HepG2 (cell line): ENCODE measurements around the gene NRL. TPM values are rescaled to one million over a fixed set of nuclear protein-coding genes. Genes with fewer than 3 reads are reported as not detected.
A peak's percentile ranks its signal among the peaks of the same experiment; 100 is the strongest.

Experiments
- CBX2 ChIP-seq, 2 experiments: fragments of 200-600 bp in 1 of 2; sonication (generic); formaldehyde crosslinking in 1 of 2; IDR thresholded peaks; 2 replicates each; pipeline versions ENCODE4 v1.7.0 to v1.8.1; 2018 to 2022; ENCODE audit warnings: low read depth in 2 of 2, low read length in 1 of 2, mild to moderate bottlenecking in 1 of 2, missing genetic modification reagents in 1 of 2
- ELF3 ChIP-seq: IDR thresholded peaks from 2 replicates; pipeline ENCODE4 v1.6.1; 2016; ENCODE audit warnings: missing genetic modification reagents, missing compliant biosample characterization
- FLYWCH1 ChIP-seq: sonication (generic); formaldehyde crosslinking; IDR thresholded peaks from 2 replicates; pipeline ENCODE4 v1.8.1; 2023; ENCODE audit warnings: mild to moderate bottlenecking, missing genetic modification reagents
- FOXA1 ChIP-seq, 2 experiments: fragments of 450-650 bp in 1 of 2; sonication (generic) in 1 of 2; formaldehyde crosslinking in 1 of 2; IDR thresholded peaks; 2 replicates each; pipeline versions ENCODE4 v1.4.0 to v1.6.1; 2016 to 2020; ENCODE audit warnings: missing genetic modification reagents in 1 of 2
- GATA4 ChIP-seq: sonication (generic); IDR thresholded peaks from 2 replicates; pipeline ENCODE4 v1.6.1; 2016; ENCODE audit warnings: antibody characterized with exemption, low read depth, borderline replicate concordance
- HDAC6 ChIP-seq: fragments of 200-600 bp; sonication (generic); IDR thresholded peaks from 2 replicates; pipeline ENCODE4 v1.7.0; 2017; ENCODE audit warnings: mild to moderate bottlenecking, antibody characterized with exemption, low read length, low read depth
- IKZF4 ChIP-seq: sonication (generic); formaldehyde crosslinking; IDR thresholded peaks from 2 replicates; pipeline ENCODE4 v1.5.1; 2020; ENCODE audit warnings: borderline replicate concordance, mild to moderate bottlenecking, low read depth, missing genetic modification reagents; ENCODE audit errors: not compliant biosample characterization
- KMT2B ChIP-seq: IDR thresholded peaks from 2 replicates; pipeline ENCODE4 v1.6.1; 2016; ENCODE audit warnings: missing genetic modification reagents, missing compliant biosample characterization
- NCOR1 ChIP-seq: fragments of 200-600 bp; sonication (generic); IDR thresholded peaks from 2 replicates; pipeline ENCODE4 v1.7.0; 2017; ENCODE audit warnings: antibody characterized with exemption, low read length, borderline replicate concordance
- NFE2L1 ChIP-seq: sonication (generic); formaldehyde crosslinking; IDR thresholded peaks from 2 replicates; pipeline ENCODE4 v1.4.0; 2020; ENCODE audit warnings: missing genetic modification reagents, mild to moderate bottlenecking, borderline replicate concordance
- PPARG ChIP-seq: conservative IDR thresholded peaks from 2 replicates; pipeline ENCODE4 v1.6.1; 2016; ENCODE audit warnings: missing biosample characterization, missing genetic modification reagents
- RARG ChIP-seq: sonication (generic); formaldehyde crosslinking; IDR thresholded peaks from 2 replicates; pipeline ENCODE4 v1.4.0; 2020; ENCODE audit warnings: low read depth, mild to moderate bottlenecking, missing genetic modification reagents
- REXO4 ChIP-seq: sonication (generic); formaldehyde crosslinking; IDR thresholded peaks from 2 replicates; pipeline ENCODE4 v1.8.0; 2022; ENCODE audit warnings: missing genetic modification reagents, mild to moderate bottlenecking, borderline replicate concordance
- RFX3 ChIP-seq: IDR thresholded peaks from 2 replicates; pipeline ENCODE4 v1.6.1; 2016; ENCODE audit warnings: missing biosample characterization, missing genetic modification reagents
- ZNF451 ChIP-seq: sonication (generic); formaldehyde crosslinking; IDR thresholded peaks from 2 replicates; pipeline ENCODE4 v1.5.0; 2020; ENCODE audit warnings: mild to moderate bottlenecking, missing genetic modification reagents
- ZNF773 ChIP-seq: sonication (generic); formaldehyde crosslinking; IDR thresholded peaks from 2 replicates; pipeline ENCODE4 v1.4.0; 2020; ENCODE audit warnings: missing genetic modification reagents, borderline replicate concordance
- polyA plus RNA-seq, 8 experiments: library from polyadenylated mRNA; depleted of rRNA in 3 of 8; stranded (reverse) in 7 of 8; unstranded in 1 of 8; fragments of >200 nt; fragmentation: Illumina TruSeq in 4 of 8; extraction: Trizol in 4 of 8; gene quantifications; 2 replicates each; pipeline versions ENCODE4 v1.2.1 to v1.2.3, GENCODE V29; 2011 to 2016; ENCODE audit warnings: low read depth in 4 of 8, missing spikeins in 1 of 8, mixed read lengths in 1 of 8; ENCODE audit not compliant: insufficient read depth in 1 of 8
- total RNA-seq, 5 experiments: library from RNA; depleted of rRNA; stranded (reverse); fragments of >200 nt; fragmentation: Illumina TruSeq; extraction: Trizol; gene quantifications; 2 replicates each; pipeline ENCODE4 v1.2.3, GENCODE V29; 2016; ENCODE audit warnings: low read depth in 1 of 5
- TF ChIP-seq, protein P1 (sequence below): sonication (generic); formaldehyde crosslinking; IDR thresholded peaks from 2 replicates; pipeline ENCODE4 v1.4.0; 2020; ENCODE audit warnings: missing genetic modification reagents, borderline replicate concordance
- TF ChIP-seq, protein P2 (sequence below): sonication (generic); formaldehyde crosslinking; IDR thresholded peaks from 2 replicates; pipeline ENCODE4 v1.5.0; 2020; ENCODE audit warnings: missing genetic modification reagents
- TF ChIP-seq, protein P3 (sequence below): IDR thresholded peaks from 2 replicates; pipeline ENCODE4 v1.6.1; 2016; ENCODE audit warnings: missing compliant biosample characterization, missing genetic modification reagents, borderline replicate concordance
- TF ChIP-seq, protein P4 (sequence below): sonication (generic); formaldehyde crosslinking; IDR thresholded peaks from 2 replicates; pipeline ENCODE4 v1.9.0; 2022; ENCODE audit warnings: missing genetic modification reagents, mild to moderate bottlenecking, borderline replicate concordance
- TF ChIP-seq, protein P5 (sequence below): sonication (generic); formaldehyde crosslinking; IDR thresholded peaks from 2 replicates; pipeline ENCODE4 v1.5.1; 2020; ENCODE audit warnings: missing genetic modification reagents, mild to moderate bottlenecking, borderline replicate concordance

Gene NRL
- total and polyA plus RNA-seq, 2 of the 13 experiments (the other 11 are each of a cell fraction or from before 2014, with no cell fraction given), result 2.5 to 4.7 TPM

DNA sequence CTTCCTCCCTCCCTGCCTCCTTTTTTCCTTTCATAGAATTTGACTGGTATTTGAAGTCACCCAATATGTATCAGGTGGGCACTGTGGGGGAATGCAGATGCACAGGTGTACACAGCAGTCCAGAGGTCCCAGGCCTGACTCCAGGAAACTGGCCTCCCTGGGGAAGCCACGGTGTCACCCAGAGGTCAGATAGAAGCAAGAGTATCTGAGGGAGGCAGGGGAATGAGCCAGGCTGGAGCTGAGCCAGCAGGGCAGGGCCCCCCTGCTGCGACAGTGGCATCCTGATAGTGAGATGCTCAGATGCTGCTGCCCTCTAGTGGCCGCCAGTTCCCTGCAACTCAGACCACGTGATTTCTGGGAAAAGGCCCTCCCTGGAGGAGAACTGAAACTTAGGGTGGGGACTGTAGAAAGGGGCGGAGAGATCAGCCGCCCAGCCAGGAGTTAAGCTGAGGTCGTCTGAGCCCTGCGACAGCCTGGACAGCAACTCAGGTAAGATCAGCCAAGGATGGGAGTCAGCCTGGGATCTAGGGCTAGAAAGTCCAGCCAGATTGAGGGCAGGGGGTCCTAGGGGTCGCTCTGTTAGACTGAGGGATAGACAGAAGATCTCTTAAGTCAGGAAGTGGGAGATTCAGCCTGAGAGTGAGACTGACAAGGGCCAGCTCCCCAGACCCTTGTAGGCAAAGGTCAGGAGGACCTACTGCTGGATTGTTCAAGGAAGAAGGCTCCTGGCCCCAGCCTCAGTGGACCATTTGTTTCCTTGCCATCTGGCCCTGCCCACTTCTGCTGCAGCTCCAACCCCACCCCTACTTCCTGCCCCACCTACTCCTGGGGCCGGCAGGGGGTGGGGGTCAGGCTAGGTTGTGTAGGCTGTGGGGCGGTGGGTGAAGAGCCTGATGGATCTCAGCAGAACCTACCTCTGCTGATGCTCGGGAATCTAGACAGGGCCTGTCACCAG is 46.4 kb upstream of the NRL start, which contains the start of gene IRF9 (continued):
- TF ChIP-seq ZNF451 (CRISPR knock-in tag), result peak; percentile 99; the same call in 1 of the 2 replicates
- no peak for TF ChIP-seq NFE2L1 (CRISPR knock-in tag)
- no peak for TF ChIP-seq FOXA1 (IDR thresholded peaks at IDR 0.05)
- TF ChIP-seq FOXA1 (CRISPR knock-in tag; IDR thresholded peaks at IDR 0.05), result peak; percentile 81
- no peak for TF ChIP-seq HDAC6
- TF ChIP-seq, protein P1, sequence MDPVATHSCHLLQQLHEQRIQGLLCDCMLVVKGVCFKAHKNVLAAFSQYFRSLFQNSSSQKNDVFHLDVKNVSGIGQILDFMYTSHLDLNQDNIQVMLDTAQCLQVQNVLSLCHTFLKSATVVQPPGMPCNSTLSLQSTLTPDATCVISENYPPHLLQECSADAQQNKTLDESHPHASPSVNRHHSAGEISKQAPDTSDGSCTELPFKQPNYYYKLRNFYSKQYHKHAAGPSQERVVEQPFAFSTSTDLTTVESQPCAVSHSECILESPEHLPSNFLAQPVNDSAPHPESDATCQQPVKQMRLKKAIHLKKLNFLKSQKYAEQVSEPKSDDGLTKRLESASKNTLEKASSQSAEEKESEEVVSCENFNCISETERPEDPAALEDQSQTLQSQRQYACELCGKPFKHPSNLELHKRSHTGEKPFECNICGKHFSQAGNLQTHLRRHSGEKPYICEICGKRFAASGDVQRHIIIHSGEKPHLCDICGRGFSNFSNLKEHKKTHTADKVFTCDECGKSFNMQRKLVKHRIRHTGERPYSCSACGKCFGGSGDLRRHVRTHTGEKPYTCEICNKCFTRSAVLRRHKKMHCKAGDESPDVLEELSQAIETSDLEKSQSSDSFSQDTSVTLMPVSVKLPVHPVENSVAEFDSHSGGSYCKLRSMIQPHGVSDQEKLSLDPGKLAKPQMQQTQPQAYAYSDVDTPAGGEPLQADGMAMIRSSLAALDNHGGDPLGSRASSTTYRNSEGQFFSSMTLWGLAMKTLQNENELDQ (CRISPR knock-in tag), result peak; percentile 90; the same call in 1 of the 2 replicates
- no peak for TF ChIP-seq CBX2 (IDR thresholded peaks at IDR 0.05; ENCODE audit: low read depth, low read length)
- no peak for TF ChIP-seq CBX2 (CRISPR knock-in tag; IDR thresholded peaks at IDR 0.05; ENCODE audit: low read depth)
- TF ChIP-seq, protein P2, sequence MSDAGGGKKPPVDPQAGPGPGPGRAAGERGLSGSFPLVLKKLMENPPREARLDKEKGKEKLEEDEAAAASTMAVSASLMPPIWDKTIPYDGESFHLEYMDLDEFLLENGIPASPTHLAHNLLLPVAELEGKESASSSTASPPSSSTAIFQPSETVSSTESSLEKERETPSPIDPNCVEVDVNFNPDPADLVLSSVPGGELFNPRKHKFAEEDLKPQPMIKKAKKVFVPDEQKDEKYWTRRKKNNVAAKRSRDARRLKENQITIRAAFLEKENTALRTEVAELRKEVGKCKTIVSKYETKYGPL (CRISPR knock-in tag), result no peak; the same call in 1 of the 2 replicates
- peak; percentile 88 for TF ChIP-seq GATA4
- TF ChIP-seq REXO4 (CRISPR knock-in tag), result no peak
- TF ChIP-seq, protein P3, sequence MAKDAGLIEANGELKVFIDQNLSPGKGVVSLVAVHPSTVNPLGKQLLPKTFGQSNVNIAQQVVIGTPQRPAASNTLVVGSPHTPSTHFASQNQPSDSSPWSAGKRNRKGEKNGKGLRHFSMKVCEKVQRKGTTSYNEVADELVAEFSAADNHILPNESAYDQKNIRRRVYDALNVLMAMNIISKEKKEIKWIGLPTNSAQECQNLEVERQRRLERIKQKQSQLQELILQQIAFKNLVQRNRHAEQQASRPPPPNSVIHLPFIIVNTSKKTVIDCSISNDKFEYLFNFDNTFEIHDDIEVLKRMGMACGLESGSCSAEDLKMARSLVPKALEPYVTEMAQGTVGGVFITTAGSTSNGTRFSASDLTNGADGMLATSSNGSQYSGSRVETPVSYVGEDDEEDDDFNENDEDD, result peak; percentile 85; the same call in 1 of the 2 replicates
- peak; percentile 99 for TF ChIP-seq ELF3 (CRISPR knock-in tag)
- TF ChIP-seq, protein P4, sequence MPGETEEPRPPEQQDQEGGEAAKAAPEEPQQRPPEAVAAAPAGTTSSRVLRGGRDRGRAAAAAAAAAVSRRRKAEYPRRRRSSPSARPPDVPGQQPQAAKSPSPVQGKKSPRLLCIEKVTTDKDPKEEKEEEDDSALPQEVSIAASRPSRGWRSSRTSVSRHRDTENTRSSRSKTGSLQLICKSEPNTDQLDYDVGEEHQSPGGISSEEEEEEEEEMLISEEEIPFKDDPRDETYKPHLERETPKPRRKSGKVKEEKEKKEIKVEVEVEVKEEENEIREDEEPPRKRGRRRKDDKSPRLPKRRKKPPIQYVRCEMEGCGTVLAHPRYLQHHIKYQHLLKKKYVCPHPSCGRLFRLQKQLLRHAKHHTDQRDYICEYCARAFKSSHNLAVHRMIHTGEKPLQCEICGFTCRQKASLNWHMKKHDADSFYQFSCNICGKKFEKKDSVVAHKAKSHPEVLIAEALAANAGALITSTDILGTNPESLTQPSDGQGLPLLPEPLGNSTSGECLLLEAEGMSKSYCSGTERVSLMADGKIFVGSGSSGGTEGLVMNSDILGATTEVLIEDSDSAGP (CRISPR knock-in tag), result peak; percentile 99
- TF ChIP-seq RFX3 (CRISPR knock-in tag), result peak; percentile 58; the same call in 1 of the 2 replicates
- TF ChIP-seq KMT2B (CRISPR knock-in tag), result peak; percentile 91
- peak; percentile 93 for TF ChIP-seq PPARG
- TF ChIP-seq FLYWCH1, result no peak
- TF ChIP-seq ZNF773 (CRISPR knock-in tag), result no peak
- TF ChIP-seq NCOR1, result no peak; the same call in 1 of the 2 replicates
- peak; percentile 71 for TF ChIP-seq IKZF4 (CRISPR knock-in tag)
- TF ChIP-seq, protein P5, sequence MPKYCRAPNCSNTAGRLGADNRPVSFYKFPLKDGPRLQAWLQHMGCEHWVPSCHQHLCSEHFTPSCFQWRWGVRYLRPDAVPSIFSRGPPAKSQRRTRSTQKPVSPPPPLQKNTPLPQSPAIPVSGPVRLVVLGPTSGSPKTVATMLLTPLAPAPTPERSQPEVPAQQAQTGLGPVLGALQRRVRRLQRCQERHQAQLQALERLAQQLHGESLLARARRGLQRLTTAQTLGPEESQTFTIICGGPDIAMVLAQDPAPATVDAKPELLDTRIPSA, result no peak
- no peak for TF ChIP-seq RARG
